Astrocyte (in vitro differentiated cells and primary cell): ENCODE data around the gene RFTN1. TPM values are rescaled to one million over a fixed set of nuclear protein-coding genes. Genes with fewer than 3 reads are reported as not detected.

Experiments used
- DNase-seq: peaks from one replicate; pipeline ENCODE4 v3.0.0-alpha.2; 2010; ENCODE audit warnings: low read depth
- FAIRE-seq: peaks from 2 replicates; lab custom pipeline; 2011; peaks lifted over from hg19 to GRCh38; lab: Jason Lieb, UNC
- H2AFZ ChIP-seq: 2 replicates; pipeline ENCODE4 v1.6.0; 2012; ENCODE audit warnings: low read depth, low read length, inconsistent platforms
- H3K27ac ChIP-seq: 2 replicates; pipeline ENCODE4 v1.5.1; 2011; ENCODE audit warnings: low read depth, low read length, inconsistent platforms
- H3K27me3 ChIP-seq: 2 replicates; pipeline ENCODE4 v1.6.0; 2011; ENCODE audit warnings: low read length, inconsistent platforms; ENCODE audit not compliant: insufficient read depth
- H3K36me3 ChIP-seq: 2 replicates; pipeline ENCODE4 v1.5.1; 2011; ENCODE audit warnings: low read length, inconsistent platforms; ENCODE audit not compliant: insufficient read depth
- H3K4me1 ChIP-seq: 2 replicates; pipeline ENCODE4 v1.5.1; 2011; ENCODE audit warnings: low read length, inconsistent platforms; ENCODE audit not compliant: insufficient read depth
- H3K4me2 ChIP-seq: 2 replicates; pipeline ENCODE4 v1.6.0; 2012; ENCODE audit warnings: low read length, inconsistent platforms
- H3K4me3 ChIP-seq: 2 replicates; pipeline ENCODE4 v1.5.1; 2011; ENCODE audit warnings: low read depth, mild to moderate bottlenecking, low read length, inconsistent platforms; ENCODE audit not compliant: insufficient read depth
- H3K79me2 ChIP-seq: 2 replicates; pipeline ENCODE4 v1.6.0; 2012; ENCODE audit warnings: mild to moderate bottlenecking, low read length, inconsistent platforms; ENCODE audit not compliant: insufficient read depth
- H3K9ac ChIP-seq: 2 replicates; pipeline ENCODE4 v1.6.0; 2012; ENCODE audit warnings: mild to moderate bottlenecking, low read length, inconsistent platforms
- H3K9me3 ChIP-seq: 2 replicates; pipeline ENCODE4 v1.5.1; 2012; ENCODE audit warnings: low read depth, mild to moderate bottlenecking, low read length, inconsistent platforms; ENCODE audit not compliant: insufficient read depth
- H4K20me1 ChIP-seq: 2 replicates; pipeline ENCODE4 v1.6.0; 2012; ENCODE audit warnings: low read length, inconsistent platforms; ENCODE audit not compliant: insufficient read depth
- H3K27ac Mint-ChIP-seq: one replicate; pipeline ENCODE4 v1.8.0; 2021; ENCODE audit warnings: mild to moderate bottlenecking, mixed read lengths; ENCODE audit not compliant: unreplicated experiment
- H3K27me3 Mint-ChIP-seq: one replicate; pipeline ENCODE4 v1.8.0; 2021; ENCODE audit warnings: low read depth, mixed read lengths; ENCODE audit not compliant: unreplicated experiment
- H3K36me3 Mint-ChIP-seq: one replicate; pipeline ENCODE4 v1.8.0; 2021; ENCODE audit warnings: low read depth, mixed read lengths; ENCODE audit not compliant: unreplicated experiment
- H3K4me1 Mint-ChIP-seq: one replicate; pipeline ENCODE4 v1.8.0; 2021; ENCODE audit warnings: low read depth, mixed read lengths; ENCODE audit not compliant: unreplicated experiment
- H3K4me3 Mint-ChIP-seq: one replicate; pipeline ENCODE4 v1.8.0; 2021; ENCODE audit warnings: mild to moderate bottlenecking, moderate library complexity, mixed read lengths; ENCODE audit not compliant: unreplicated experiment
- H3K9me3 Mint-ChIP-seq: one replicate; pipeline ENCODE4 v1.8.0; 2021; ENCODE audit warnings: mild to moderate bottlenecking, mixed read lengths; ENCODE audit not compliant: unreplicated experiment
- CTCF ChIP-seq: IDR thresholded peaks from 2 replicates; pipeline ENCODE4 v1.5.1; 2011; ENCODE audit warnings: low read depth, mild to moderate bottlenecking, inconsistent platforms, low read length, moderate library complexity; ENCODE audit not compliant: insufficient read depth
- EZH2 ChIP-seq: IDR thresholded peaks from 2 replicates; pipeline ENCODE4 v1.6.1; 2012; ENCODE audit warnings: mild to moderate bottlenecking, low read length, inconsistent platforms; ENCODE audit not compliant: insufficient read depth
- total RNA-seq: library from RNA; stranded (reverse); gene quantifications from 2 replicates; pipeline ENCODE4 v1.2.1, GENCODE V29; 2021

RFTN1 gene
- total RNA-seq, 1 donor from 2014 or later = 49.5 TPM

GRCh38 chr3:16398648-16399047 lies 114.9 kb downstream of the RFTN1 start:
- no peak overlapping the region for H3K4me3 Mint-ChIP-seq
- peaks cover 1% of the 10 kb centered on the region for H3K9me3 Mint-ChIP-seq
- H3K36me3 Mint-ChIP-seq = peaks cover 20% of the 10 kb centered on the region
- TF ChIP-seq CTCF (no peak), EZH2 (no peak)
- Histone ChIP-seq H4K20me1 (peaks cover 39% of the 10 kb centered on the region), H3K4me2 (no peak overlapping the region), H3K9me3 (no peaks in the 10 kb centered on the region), H3K36me3 (no peaks in the 10 kb centered on the region), H3K4me3 (no peak overlapping the region), H3K9ac (no peak overlapping the region), H3K4me1 (peaks cover 9% of the 10 kb centered on the region), H2AFZ (no peak overlapping the region), H3K79me2 (peaks cover 20% of the 10 kb centered on the region), H3K27me3 (no peaks in the 10 kb centered on the region), H3K27ac (no peak overlapping the region)
- H3K4me1 Mint-ChIP-seq = peaks cover 22% of the 10 kb centered on the region
- FAIRE-seq (no peak), DNase-seq (no peak)
- peak overlapping the region; percentile 58 for H3K27ac Mint-ChIP-seq
- H3K27me3 Mint-ChIP-seq = no peaks in the 10 kb centered on the region

GRCh38 chr3:16396202-16396601 lies 117.3 kb downstream of the RFTN1 start:
- Mint-ChIP-seq H3K4me1 (peaks cover 21% of the 10 kb centered on the region), H3K27ac (no peak overlapping the region), H3K4me3 (no peak overlapping the region), H3K27me3 (no peaks in the 10 kb centered on the region), H3K36me3 (peaks cover 15% of the 10 kb centered on the region), H3K9me3 (peaks cover 3% of the 10 kb centered on the region)
- no peaks in the 10 kb centered on the region for H3K36me3 ChIP-seq
- no peak for TF ChIP-seq EZH2
- no peak for TF ChIP-seq CTCF
- H3K4me1 ChIP-seq = peaks cover 9% of the 10 kb centered on the region
- no peak overlapping the region for H3K9ac ChIP-seq
- no peak overlapping the region for H2AFZ ChIP-seq
- H3K27ac ChIP-seq = no peak overlapping the region
- FAIRE-seq (no peak), DNase-seq (no peak)
- no peaks in the 10 kb centered on the region for H3K27me3 ChIP-seq
- H3K4me3 ChIP-seq = no peak overlapping the region
- H3K79me2 ChIP-seq = peaks cover 10% of the 10 kb centered on the region
- no peaks in the 10 kb centered on the region for H3K9me3 ChIP-seq
- no peak overlapping the region for H3K4me2 ChIP-seq
- peaks cover 23% of the 10 kb centered on the region for H4K20me1 ChIP-seq

GRCh38 chr3:16395212-16395611 lies 118.3 kb downstream of the RFTN1 start:
- peaks cover 21% of the 10 kb centered on the region for H4K20me1 ChIP-seq
- H3K9me3 ChIP-seq = no peaks in the 10 kb centered on the region
- H3K4me3 ChIP-seq = no peak overlapping the region
- Mint-ChIP-seq H3K4me1 (peaks cover 17% of the 10 kb centered on the region), H3K27me3 (no peaks in the 10 kb centered on the region), H3K27ac (no peak overlapping the region), H3K36me3 (peaks cover 13% of the 10 kb centered on the region), H3K4me3 (no peak overlapping the region), H3K9me3 (peaks cover 3% of the 10 kb centered on the region)
- H3K4me1 ChIP-seq = peaks cover 9% of the 10 kb centered on the region
- H3K36me3 ChIP-seq = no peaks in the 10 kb centered on the region
- no peak overlapping the region for H3K27ac ChIP-seq
- no peak for DNase-seq
- no peak overlapping the region for H3K4me2 ChIP-seq
- FAIRE-seq = no peak
- no peaks in the 10 kb centered on the region for H3K27me3 ChIP-seq
- H3K9ac ChIP-seq = no peak overlapping the region
- peaks cover 10% of the 10 kb centered on the region for H3K79me2 ChIP-seq
- no peak overlapping the region for H2AFZ ChIP-seq
- TF ChIP-seq CTCF (no peak), EZH2 (no peak)
